Measurements from ENCODE around the gene GPC1. TPM values are rescaled to one million over a fixed set of nuclear protein-coding genes. Genes with fewer than 3 reads are reported as not detected.

GPC1 gene
- total RNA-seq, 2 experiments from 2014 or later = 0.83 to 1.2 TPM

GRCh38 chr2:240465765-240466578 lies 30.5 kb downstream of the GPC1 start:
- ChIA-PET CTCF (no interaction called here), POLR2A (no interaction called here)
- H3K27ac Mint-ChIP-seq = no peak overlapping the region
- H3K9me3 Mint-ChIP-seq = no peaks in the 10 kb centered on the region
- intact Hi-C loops (cut with micrococcal nuclease) = no loop called here
- ATAC-seq = no peak
- peaks cover 5% of the 10 kb centered on the region for H3K36me3 Mint-ChIP-seq (ENCODE audit: low read depth)
- H3K4me3 Mint-ChIP-seq = no peak overlapping the region
- no peak for TF ChIP-seq CTCF (IDR thresholded peaks at IDR 0.05)
- no peaks in the 10 kb centered on the region for H3K4me1 Mint-ChIP-seq (ENCODE audit: low read depth)
- H3K27me3 Mint-ChIP-seq = no peaks in the 10 kb centered on the region
- DNase-seq = no peak

GRCh38 chr2:240466579-240467148 lies 31.2 kb downstream of the GPC1 start:
- Mint-ChIP-seq H3K9me3 (no peaks in the 10 kb centered on the region), H3K4me3 (no peak overlapping the region), H3K36me3 (ENCODE audit: low read depth) (peaks cover 5% of the 10 kb centered on the region), H3K4me1 (ENCODE audit: low read depth) (no peaks in the 10 kb centered on the region), H3K27me3 (no peaks in the 10 kb centered on the region), H3K27ac (no peak overlapping the region)
- no peak for DNase-seq
- POLR2A ChIA-PET = no interaction called here
- CTCF ChIA-PET = no interaction called here
- no peak for TF ChIP-seq CTCF (IDR thresholded peaks at IDR 0.05)
- intact Hi-C loops (cut with micrococcal nuclease) = no loop called here
- ATAC-seq = no peak

- TF ChIP-seq CTCF (IDR thresholded peaks at IDR 0.05) = no peak
- H3K9me3 Mint-ChIP-seq = no peaks in the 10 kb centered on the region
- no peak overlapping the region for H3K27ac Mint-ChIP-seq
- no peak overlapping the region for H3K4me3 Mint-ChIP-seq
- POLR2A ChIA-PET = no interaction called here
- peaks cover 5% of the 10 kb centered on the region for H3K36me3 Mint-ChIP-seq (ENCODE audit: low read depth)
- CTCF ChIA-PET = no interaction called here
- no peak for DNase-seq
- no peaks in the 10 kb centered on the region for H3K27me3 Mint-ChIP-seq
- intact Hi-C loops (cut with micrococcal nuclease) = no loop called here
- no peak for ATAC-seq
- H3K4me1 Mint-ChIP-seq (ENCODE audit: low read depth) = no peaks in the 10 kb centered on the region
These were observed 31.7 kb downstream of the GPC1 start for GRCh38 chr2:240467149-240467642.

- Mint-ChIP-seq H3K4me1 (ENCODE audit: low read depth) (no peaks in the 10 kb centered on the region), H3K4me3 (no peak overlapping the region), H3K27me3 (no peaks in the 10 kb centered on the region), H3K9me3 (peaks cover 2% of the 10 kb centered on the region), H3K27ac (no peak overlapping the region), H3K36me3 (ENCODE audit: low read depth) (peaks cover 7% of the 10 kb centered on the region)
- ChIA-PET POLR2A (no interaction called here), CTCF (no interaction called here)
- DNase-seq (no peak), ATAC-seq (no peak)
- intact Hi-C loops (cut with micrococcal nuclease) = no loop called here
- TF ChIP-seq CTCF (IDR thresholded peaks at IDR 0.05) = no peak
These were observed 32.3 kb downstream of the GPC1 start for GRCh38 chr2:240467659-240468302.

All from activated CD8-positive, alpha-beta T cell treated with anti-CD3 and anti-CD28 coated beads for 36 hours (primary cell).